ENCODE results near the gene VCAN. TPM values are rescaled to one million over a fixed set of nuclear protein-coding genes. Genes with fewer than 3 reads are reported as not detected.

Gene VCAN
- polyA plus RNA-seq, 1 experiment: 38.0 TPM

DNA sequence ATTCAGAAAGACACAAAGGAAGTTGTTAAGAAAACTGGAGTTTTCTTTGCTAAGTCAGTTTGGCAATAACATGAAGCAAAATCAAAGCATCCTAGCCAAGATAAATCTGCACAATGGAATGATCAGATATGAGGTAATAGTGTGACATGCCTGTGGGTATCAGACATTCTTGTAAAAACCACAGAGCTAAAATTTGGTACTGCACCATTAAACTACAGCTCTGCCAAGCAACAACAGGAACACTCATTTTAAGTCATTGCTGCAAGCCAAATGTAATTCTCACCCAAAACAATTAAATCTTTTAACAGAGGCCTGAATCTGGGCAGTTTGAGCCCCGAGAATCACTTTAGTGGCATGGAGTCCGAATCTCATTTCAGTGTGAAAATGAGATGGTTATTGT lies 96.6 kb downstream of the VCAN start:
- H3K27me3 ChIP-seq (ENCODE audit: control insufficient read depth, insufficient read depth, low read length): no peaks in the 10 kb centered on the region
- DNase-seq (ENCODE audit: low read depth): peak; percentile 76
- no peak overlapping the region for H3K4me3 ChIP-seq (ENCODE audit: low read depth, low read length)
- CTCF ChIA-PET: interaction anchor here (1.0 kb wide), 1 partner anchor 927 kb away, joined by 3 read pairs; no protein-coding TSS in a partner anchor
- no peaks in the 10 kb centered on the region for H3K36me3 ChIP-seq (ENCODE audit: control insufficient read depth, insufficient read depth, low read length)
- POLR2A ChIA-PET: no interaction called here
- TF ChIP-seq, protein P1, sequence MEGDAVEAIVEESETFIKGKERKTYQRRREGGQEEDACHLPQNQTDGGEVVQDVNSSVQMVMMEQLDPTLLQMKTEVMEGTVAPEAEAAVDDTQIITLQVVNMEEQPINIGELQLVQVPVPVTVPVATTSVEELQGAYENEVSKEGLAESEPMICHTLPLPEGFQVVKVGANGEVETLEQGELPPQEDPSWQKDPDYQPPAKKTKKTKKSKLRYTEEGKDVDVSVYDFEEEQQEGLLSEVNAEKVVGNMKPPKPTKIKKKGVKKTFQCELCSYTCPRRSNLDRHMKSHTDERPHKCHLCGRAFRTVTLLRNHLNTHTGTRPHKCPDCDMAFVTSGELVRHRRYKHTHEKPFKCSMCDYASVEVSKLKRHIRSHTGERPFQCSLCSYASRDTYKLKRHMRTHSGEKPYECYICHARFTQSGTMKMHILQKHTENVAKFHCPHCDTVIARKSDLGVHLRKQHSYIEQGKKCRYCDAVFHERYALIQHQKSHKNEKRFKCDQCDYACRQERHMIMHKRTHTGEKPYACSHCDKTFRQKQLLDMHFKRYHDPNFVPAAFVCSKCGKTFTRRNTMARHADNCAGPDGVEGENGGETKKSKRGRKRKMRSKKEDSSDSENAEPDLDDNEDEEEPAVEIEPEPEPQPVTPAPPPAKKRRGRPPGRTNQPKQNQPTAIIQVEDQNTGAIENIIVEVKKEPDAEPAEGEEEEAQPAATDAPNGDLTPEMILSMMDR (IDR thresholded peaks at IDR 0.05; ENCODE audit: insufficient read depth, low read depth, low read length): no peak

DNA sequence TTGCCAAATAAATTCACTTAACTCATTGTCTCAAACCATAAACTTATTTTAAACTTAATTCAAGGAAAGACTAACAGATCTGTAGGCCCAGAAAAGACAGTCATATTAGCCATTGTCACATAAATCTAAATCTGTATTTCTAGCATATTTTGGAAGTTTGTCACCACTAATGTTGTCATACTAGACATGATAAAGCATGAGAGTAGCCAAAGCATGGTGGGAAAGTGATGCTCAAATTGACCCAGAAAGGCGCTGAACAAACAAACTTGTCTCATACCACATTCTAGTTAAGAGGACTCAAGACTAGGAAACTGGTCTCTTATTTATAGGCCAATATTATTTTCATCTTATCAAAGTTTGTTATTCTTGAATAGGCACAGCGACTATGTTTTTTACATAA lies 99.4 kb downstream of the VCAN start:
- POLR2A ChIA-PET: no interaction called here
- 0 out of 2 replicates have a peak, but pooled peaks cover 1% of the 10 kb centered on the region for H3K36me3 ChIP-seq (ENCODE audit: control insufficient read depth, insufficient read depth, low read length)
- TF ChIP-seq, protein P1 (IDR thresholded peaks at IDR 0.05; ENCODE audit: insufficient read depth, low read depth, low read length): no peak
- DNase-seq (ENCODE audit: low read depth): no peak
- no peaks in the 10 kb centered on the region for H3K27me3 ChIP-seq (ENCODE audit: control insufficient read depth, insufficient read depth, low read length)
- CTCF ChIA-PET: no interaction called here
- H3K4me3 ChIP-seq (ENCODE audit: low read depth, low read length): no peak overlapping the region

DNA sequence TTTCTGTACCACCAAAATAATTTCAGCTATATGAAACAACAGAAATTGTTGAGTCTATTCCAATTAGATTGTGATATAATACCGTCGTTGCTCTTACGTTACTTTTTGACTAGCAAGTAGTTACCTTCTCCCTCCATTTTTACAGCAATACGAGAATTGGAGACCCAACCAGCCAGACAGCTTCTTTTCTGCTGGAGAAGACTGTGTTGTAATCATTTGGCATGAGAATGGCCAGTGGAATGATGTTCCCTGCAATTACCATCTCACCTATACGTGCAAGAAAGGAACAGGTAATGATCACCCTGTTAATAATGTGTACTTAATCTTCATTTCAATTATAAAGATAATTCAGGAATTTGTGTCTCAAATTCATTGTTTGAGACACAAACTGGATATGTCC lies 100.7 kb downstream of the VCAN start:
- Histone ChIP-seq H3K4me3 (ENCODE audit: low read depth, low read length) (no peak overlapping the region), H3K27me3 (ENCODE audit: control insufficient read depth, insufficient read depth, low read length) (no peaks in the 10 kb centered on the region), H3K36me3 (ENCODE audit: control insufficient read depth, insufficient read depth, low read length) (0 out of 2 replicates have a peak, but pooled peaks cover 1% of the 10 kb centered on the region)
- TF ChIP-seq, protein P1 (IDR thresholded peaks at IDR 0.05; ENCODE audit: insufficient read depth, low read depth, low read length): no peak
- ChIA-PET CTCF (interaction anchor here (0.9 kb wide), 1 partner anchor 516 kb away, joined by 3 read pairs; no protein-coding TSS in a partner anchor), POLR2A (no interaction called here)
- DNase-seq (ENCODE audit: low read depth): no peak

DNA sequence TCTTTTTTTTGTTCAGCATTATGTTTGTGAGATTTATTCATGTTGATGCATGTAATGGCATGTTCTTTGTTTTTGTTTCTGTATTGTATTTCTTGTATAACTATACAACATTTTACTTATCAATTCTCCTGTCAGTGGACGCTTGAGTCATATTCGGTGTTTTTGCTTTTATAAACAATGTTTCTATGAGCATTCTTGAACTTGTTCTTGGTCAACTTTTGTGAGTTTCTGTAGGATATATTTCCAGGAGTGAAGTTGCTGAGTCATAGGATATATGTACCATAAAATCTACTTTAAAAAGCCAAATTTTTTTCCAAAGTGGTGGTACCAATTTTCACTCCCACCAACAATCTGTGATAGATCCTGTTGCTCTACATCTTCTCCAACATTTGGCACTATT lies 104.8 kb downstream of the VCAN start:
- Histone ChIP-seq H3K27me3 (ENCODE audit: control insufficient read depth, insufficient read depth, low read length) (no peaks in the 10 kb centered on the region), H3K4me3 (ENCODE audit: low read depth, low read length) (no peak overlapping the region), H3K36me3 (ENCODE audit: control insufficient read depth, insufficient read depth, low read length) (0 out of 2 replicates have a peak, but pooled peaks cover 1% of the 10 kb centered on the region)
- TF ChIP-seq, protein P1 (IDR thresholded peaks at IDR 0.05; ENCODE audit: insufficient read depth, low read depth, low read length): no peak
- DNase-seq (ENCODE audit: low read depth): no peak
- POLR2A ChIA-PET: no interaction called here
- CTCF ChIA-PET: no interaction called here

DNA sequence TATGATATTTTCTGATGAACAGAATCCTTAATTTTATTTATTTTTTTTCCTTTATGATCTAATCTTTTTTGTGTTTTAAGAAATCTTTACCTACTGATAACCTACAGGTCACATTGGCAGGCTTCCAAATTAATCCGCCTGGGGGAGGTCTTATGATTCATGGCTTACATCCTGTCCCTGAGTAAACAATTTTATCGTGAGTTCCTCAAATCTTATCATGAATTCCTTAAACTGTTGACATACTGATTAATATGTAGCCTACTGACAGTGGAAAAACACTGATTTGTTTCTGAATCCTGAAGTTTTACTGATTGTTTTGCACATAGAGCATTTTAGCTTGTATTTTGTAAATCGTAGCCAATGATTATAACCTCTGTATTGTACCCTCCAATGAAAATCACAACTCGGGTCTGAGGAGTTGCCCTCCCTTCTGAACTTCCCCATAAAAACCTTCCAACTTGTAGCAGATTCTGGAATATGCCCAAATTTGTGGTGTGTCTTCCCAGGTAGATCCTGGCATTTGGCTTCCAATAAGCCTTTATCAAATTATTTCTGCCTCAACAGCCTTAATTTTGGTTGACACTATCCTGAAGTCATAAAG lies 105.6 kb downstream of the VCAN start:
- ChIA-PET POLR2A (no interaction called here), CTCF (interaction anchor here (0.9 to 1.0 kb wide), 2 partner anchors 20 to 784 kb away, joined by 3 read pairs; no protein-coding TSS in a partner anchor)
- Histone ChIP-seq H3K36me3 (ENCODE audit: control insufficient read depth, insufficient read depth, low read length) (0 out of 2 replicates have a peak, but pooled peaks cover 1% of the 10 kb centered on the region), H3K4me3 (ENCODE audit: low read depth, low read length) (no peak overlapping the region), H3K27me3 (ENCODE audit: control insufficient read depth, insufficient read depth, low read length) (no peaks in the 10 kb centered on the region)
- TF ChIP-seq, protein P1 (IDR thresholded peaks at IDR 0.05; ENCODE audit: insufficient read depth, low read depth, low read length): no peak
- no peak for DNase-seq (ENCODE audit: low read depth)
